Non-pigmented ciliary epithelial cell (primary cell): ENCODE data around the gene VPREB1.
"Not testable (repeated sequence)": the region's sequence is repeated elsewhere in the genome, so short reads cannot be mapped to it uniquely, and the experiment has no call there.

Experiments
- DNase-seq: peaks from one replicate; pipeline ENCODE4 v3.0.0-alpha.2; 2010; ENCODE audit warnings: low read depth

The VPREB1 gene

DNA sequence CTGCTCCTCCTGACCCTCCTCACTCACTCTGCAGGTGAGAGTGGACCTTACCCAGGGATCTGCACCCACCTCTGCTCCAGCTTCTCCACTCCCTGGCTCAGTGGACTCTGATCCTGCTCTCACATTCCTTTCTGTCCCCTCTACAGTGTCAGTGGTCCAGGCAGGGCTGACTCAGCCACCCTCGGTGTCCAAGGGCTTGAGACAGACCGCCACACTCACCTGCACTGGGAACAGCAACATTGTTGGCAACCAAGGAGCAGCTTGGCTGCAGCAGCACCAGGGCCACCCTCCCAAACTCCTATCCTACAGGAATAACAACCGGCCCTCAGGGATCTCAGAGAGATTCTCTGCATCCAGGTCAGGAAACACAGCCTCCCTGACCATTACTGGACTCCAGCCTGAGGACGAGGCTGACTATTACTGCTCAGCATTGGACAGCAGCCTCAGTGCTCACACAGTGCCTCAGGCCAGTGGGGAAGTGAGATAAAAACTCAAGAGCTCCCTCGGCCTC is 29.7 kb upstream of the VPREB1 start:
- DNase-seq, result no peak

- no peak for DNase-seq
Observed at GRCh38 chr22:22215659-22216449, 28.7 kb upstream of the VPREB1 start.

DNA sequence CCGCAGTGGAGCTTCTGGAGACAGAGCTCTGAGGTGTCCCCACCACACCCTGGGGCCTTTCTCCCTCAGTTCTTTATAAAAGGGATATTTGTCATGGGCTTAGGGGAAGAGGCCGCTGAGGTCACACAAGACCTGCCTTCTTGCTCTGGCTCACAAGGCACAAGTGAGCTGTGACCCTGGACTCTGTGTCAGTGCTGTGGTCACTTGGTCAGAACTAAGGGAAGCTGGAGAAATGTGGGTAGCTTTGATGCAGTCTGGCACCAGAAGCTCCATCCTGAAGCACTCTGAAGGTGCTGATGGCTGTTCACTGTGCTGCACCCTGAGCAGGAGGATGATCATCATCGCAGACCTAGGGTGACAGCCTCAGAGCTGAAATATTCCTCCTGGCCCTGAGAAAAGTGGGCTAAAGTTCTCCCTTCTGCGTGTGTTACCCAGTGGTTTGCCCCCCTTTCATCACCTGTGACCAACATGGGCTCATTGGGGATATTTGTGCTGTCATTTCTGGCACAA is 28.1 kb upstream of the VPREB1 start:
- no peak for DNase-seq

DNA sequence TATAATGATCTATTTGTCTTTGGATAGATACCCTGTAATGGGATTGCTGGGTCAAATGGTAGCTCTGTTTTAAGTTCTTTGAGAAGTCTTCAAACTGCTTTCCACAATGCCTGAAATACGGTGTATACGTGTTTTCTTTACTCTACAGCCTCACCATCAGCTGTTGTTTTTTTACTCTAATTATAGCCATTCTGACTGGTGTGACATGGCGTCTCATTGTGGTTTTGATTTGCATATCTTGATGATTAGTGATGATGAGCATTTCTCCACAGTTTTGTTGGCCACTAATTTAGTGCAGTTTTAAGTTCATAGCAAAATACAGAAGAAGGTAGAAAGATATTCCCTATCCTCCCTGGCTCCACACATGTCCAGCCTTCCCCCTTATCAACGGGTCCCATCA is 26.3 kb upstream of the VPREB1 start:
- no peak for DNase-seq

- no peak for DNase-seq
Observed at GRCh38 chr22:22219140-22219996, 25.2 kb upstream of the VPREB1 start.

GRCh38 chr22:22221043-22221442 is 23.5 kb upstream of the VPREB1 start:
- DNase-seq, result not testable (repeated sequence)

GRCh38 chr22:22226448-22227187 is 18.0 kb upstream of the VPREB1 start:
- DNase-seq, result no peak

- DNase-seq, result no peak
Observed at GRCh38 chr22:22228421-22228820, 16.2 kb upstream of the VPREB1 start.

DNA sequence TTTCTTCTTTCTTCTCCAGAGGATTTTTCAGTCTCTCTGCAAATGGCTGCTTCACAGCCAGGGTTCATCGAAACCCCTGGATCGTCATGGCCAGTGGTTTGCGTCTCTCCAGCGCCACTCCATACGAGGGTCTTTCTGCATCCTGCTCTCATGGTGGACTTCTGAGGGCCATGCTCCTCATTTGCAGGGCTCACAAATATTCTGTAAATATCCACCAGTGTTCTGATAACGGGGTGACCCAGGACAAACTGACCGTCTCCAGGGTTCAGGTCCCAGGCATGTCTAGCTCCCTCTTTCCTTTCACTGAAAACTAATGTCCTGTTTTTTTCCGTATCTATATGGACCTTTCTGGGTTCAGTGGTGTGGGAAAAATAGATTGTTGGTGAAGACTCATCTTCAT is 15.7 kb upstream of the VPREB1 start:
- no peak for DNase-seq

GRCh38 chr22:22229683-22230420 is 14.7 kb upstream of the VPREB1 start:
- DNase-seq, result no peak

DNA sequence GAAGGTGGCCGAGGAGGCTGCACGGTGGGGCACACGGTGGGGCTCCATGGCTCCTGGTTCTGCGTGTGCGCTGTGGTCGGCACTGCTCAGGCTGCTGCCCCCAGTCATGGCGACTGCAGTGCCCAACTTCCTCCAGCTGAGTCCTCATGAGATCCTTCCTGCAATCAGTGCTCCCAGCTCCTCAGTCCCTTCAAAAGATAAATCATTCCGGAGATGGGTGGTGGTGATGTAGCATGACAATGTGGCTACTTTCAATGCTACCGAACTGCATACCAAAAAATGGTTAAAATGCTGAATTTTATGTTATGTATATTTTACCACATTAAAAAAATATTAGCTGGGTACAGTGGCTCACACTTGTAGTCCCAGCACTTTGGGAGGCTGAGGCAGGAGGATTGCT is 14.1 kb upstream of the VPREB1 start:
- no peak for DNase-seq

- DNase-seq, result no peak
Observed at GRCh38 chr22:22233081-22233480, 11.5 kb upstream of the VPREB1 start.

- DNase-seq, result no peak
Observed at GRCh38 chr22:22235558-22235957, 9.0 kb upstream of the VPREB1 start.

GRCh38 chr22:22237521-22237920 is 7.1 kb upstream of the VPREB1 start:
- no peak for DNase-seq

DNA sequence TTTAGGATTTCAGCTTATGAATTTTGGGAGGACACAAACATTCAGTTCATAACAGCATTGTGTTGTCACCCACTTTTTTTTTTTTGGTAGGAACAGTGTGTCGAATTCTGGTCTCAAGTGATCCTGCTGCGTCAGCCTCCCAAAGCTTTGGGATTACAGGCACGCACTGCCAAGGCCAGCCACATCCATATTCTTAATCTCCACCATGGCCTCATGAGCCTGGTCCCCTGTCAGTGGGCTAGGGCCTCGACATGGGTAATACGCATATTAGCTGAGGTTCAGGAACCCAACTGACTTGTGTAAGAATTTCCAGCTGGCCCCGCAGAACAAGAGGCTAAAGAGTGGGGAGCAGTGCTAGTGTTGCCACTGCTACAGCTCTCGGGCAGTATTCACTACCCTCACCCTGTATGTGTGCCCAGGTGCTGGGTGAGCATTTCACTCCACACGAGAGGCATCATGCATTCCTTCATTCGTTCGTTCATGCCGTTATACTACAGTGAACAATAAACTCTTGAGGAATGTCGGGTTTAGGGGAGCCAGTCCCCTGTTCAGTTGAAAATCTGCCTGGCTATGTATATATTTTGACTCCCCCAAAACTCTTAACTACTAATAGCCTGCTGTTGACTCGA is 5.2 kb upstream of the VPREB1 start:
- no peak for DNase-seq

GRCh38 chr22:22241554-22241898 is 3.1 kb upstream of the VPREB1 start:
- no peak for DNase-seq

DNA sequence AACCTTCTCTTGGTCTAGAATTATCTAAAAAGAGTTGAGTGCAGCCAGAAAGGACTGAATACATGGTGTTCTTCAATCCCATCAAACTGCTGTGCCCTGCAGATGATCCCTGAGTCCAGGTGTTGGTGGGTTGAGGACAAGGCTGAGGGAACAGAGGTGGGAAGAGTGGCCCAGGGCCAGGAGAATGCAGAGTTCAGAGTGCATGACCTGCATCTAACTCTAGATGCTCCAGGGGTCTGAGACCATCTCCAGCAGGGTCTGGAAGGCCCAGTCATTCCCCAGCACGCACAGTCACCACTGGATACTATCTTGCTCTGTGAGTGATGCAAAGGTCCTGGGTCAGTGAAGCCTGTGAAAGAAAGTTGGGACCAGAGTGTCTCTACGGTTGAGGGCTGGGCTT is 2.1 kb upstream of the VPREB1 start:
- no peak for DNase-seq

DNA sequence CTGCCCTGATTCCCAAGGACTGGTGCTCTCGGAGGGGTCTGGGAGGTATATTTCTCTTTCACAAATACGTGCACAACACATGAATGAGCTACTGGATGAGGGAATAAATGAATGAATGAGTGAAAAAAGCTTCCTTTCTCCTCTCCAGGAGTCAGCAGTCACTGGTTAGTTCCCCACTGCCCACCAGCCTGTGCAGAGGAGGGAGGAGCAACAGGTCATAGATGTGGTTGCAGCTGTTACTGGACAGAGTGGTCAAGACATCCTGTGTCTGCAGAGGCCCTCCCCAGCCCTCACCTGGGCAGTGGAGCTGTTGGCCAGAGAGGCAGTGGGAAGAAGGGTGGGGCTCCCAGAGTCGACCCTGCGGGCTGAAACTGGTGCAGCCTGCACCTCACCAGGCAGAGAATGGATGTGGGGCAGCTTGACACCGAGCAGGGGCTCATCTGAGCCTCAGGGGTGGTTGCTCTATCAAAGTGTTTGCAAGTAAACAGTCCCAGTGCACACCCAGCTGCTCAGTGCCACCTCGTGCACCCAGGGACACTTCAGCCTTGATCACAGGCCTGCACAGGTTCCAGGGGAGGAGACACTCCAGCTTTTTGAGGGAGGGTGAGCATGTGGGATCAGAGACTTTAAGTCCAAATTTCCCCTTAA is 1.4 kb upstream of the VPREB1 start:
- no peak for DNase-seq

DNA sequence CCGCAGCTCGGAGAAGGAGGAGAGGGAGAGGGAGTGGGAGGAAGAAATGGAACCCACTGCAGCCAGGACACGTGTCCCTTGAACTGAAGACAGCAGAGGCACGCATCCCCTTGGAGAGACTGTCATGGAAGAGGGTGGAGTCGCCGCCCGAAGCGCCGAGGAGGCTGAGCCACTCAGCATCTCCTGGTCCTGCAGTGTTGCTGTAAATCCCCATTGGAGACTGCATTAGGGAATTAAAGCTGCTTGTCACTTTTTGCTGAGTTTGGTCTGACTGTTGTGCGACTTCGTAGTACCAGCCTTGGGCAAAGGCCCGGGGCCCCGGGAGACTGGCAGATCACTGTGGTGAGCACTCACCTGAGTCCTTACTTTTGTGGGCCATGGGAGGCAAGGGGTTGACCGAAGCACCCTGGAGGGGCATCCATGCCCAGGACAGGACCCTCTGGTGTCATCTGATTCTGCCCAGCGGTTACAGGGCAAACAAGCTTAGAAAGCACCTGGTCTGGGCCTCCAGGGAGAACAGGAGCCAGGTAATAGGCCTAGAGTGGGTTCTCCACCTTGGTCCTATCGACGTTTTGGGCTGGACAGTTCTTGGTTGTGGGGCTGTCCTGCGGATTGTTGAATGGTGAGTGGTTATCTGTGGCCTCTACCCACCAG is 797 bp downstream of the VPREB1 start:
- DNase-seq, result no peak

DNA sequence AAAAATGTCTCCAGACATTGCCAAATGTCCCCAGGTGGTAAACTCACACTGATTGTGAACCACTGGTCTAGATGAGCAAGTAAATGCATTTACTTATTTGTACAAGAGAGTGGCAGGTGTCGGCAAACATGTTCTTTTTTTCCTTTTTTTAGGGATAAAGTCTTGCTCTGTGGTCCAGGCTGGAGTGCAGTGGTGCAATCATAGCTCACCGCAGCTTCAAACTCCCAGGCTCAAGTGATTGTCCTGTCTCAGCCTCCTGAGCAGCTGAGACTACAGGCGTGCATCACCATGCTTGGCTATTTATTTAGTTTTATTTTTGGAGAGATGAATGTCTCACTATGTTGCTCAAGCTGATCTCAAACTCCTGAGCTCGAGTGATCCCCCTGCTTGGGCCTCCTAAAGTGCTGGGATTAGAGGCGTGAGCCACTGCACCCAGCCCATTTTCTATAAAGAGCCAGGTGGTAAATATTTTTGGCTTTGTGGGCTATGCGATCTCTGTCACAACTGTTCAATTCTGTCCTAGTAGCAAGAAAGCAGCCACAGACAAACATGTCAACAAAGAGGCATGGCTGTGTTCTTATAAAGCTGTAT is 1.4 kb downstream of the VPREB1 start:
- no peak for DNase-seq
